Stimulated activated naive B cell treated with anti-CD40 and anti-IgM and Interleukin-4, amounts not matched to agents 10 μg/mL and 1 μg/mL and 100 μg/mL, for 72 hours (primary cell): ENCODE results near the gene NFKBIZ.

ENCODE experiments used
- ATAC-seq, 2 donors: fragments of 150-1000 bp; cut with Tn5 transposase; replicated peaks; 2 replicates each; pipeline ENCODE4 v1.10.0; 2021; ENCODE audit warnings: moderate library complexity in 1 of 2
- DNase-seq: peaks from one replicate; pipeline ENCODE4 v3.0.0; 2021
- H3K27ac Mint-ChIP-seq: one replicate; pipeline ENCODE4 v1.8.0; 2022; ENCODE audit warnings: mild to moderate bottlenecking, mixed read lengths
- H3K27me3 Mint-ChIP-seq, 2 donors: one replicate each; pipeline ENCODE4 v1.8.0; 2022; ENCODE audit warnings: mixed read lengths in 2 of 2
- H3K36me3 Mint-ChIP-seq, 2 donors: one replicate each; pipeline ENCODE4 v1.8.0; 2022; ENCODE audit warnings: mixed read lengths in 2 of 2, mild to moderate bottlenecking in 1 of 2
- H3K4me1 Mint-ChIP-seq, 2 donors: one replicate each; pipeline ENCODE4 v1.8.0; 2022; ENCODE audit warnings: mixed read lengths in 2 of 2, mild to moderate bottlenecking in 1 of 2
- H3K4me3 Mint-ChIP-seq, 2 donors: one replicate each; pipeline ENCODE4 v1.8.0; 2022; ENCODE audit warnings: mild to moderate bottlenecking in 2 of 2, mixed read lengths in 2 of 2, moderate library complexity in 1 of 2
- H3K9me3 Mint-ChIP-seq, 2 donors: one replicate each; pipeline ENCODE4 v1.8.0; 2022; ENCODE audit warnings: mixed read lengths in 2 of 2, mild to moderate bottlenecking in 1 of 2

Gene NFKBIZ

DNA sequence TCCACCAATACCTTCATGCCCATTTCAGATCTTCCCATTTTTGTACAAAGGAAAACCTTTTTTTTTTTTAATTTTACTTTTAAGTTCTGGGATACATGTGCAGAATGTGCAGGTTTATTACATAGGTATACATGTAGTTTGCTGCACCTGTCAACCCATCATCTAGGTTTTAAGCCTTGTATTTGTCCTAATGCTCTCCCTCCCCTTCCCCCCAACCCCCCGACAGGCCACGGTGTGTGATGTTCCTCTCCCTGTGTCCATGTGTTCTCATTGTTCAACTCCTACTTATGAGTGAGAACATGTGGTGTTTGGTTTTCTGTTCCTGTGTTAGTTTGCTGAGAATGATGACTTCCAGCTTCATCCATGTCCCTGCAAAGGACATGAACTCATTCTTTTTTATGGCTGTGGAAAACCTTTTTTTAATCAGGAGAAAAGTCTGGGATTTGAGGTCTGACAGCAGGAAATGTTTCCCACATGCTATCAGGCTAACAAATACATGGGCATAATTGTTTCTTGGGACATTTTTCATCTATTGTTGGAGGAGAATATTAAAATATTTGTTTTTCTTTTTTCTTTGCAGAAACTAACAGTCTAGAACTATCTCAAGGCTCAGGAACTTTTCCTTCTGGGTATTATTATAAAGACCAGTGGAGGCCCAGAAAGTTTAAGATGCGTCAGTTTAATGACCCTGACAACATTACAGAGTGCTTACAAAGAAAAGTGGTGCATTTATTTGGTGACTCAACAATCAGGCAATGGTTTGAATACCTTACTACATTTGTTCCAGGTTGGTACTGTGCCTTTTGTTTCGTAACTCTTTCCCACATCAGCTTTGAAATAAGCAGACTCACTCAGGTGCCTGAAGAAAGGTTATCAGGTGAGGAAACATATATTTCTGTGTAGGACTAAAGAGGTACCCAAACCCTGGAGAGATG lies 32.8 kb upstream of the NFKBIZ start:
- Mint-ChIP-seq H3K4me3 (no peak overlapping the region), H3K36me3 (peaks cover 17 to 36% of the 10 kb centered on the region in 2 donors), H3K9me3 (peaks cover 0 to 3% of the 10 kb centered on the region in 2 donors), H3K27me3 (no peaks in the 10 kb centered on the region), H3K4me1 (peaks cover 36 to 63% of the 10 kb centered on the region in 2 donors), H3K27ac (peak overlapping the region; percentile 47)
- no peak for ATAC-seq
- DNase-seq: no peak

DNA sequence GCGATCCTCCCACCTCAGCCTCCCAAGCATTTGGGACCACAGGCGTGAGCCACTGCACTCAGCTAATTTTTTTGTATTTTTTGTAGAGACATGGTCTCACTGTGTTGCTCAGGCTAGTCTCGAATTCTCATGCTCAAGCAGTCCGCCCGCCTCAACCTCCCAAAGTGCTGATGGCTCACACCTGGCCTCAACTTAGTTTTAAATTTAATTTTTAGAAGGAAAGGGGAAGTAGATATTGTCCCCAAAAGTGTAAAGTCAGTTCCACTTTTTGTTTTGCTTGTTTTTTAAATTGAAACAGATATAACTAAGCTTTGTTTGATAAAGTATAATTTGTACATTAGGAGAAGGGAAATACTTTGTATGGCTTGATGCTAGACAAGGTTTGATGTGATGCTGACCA lies 31.3 kb upstream of the NFKBIZ start:
- DNase-seq: no peak
- Mint-ChIP-seq H3K4me1 (peaks cover 37 to 73% of the 10 kb centered on the region in 2 donors), H3K36me3 (peaks cover 28 to 48% of the 10 kb centered on the region in 2 donors), H3K27ac (peak overlapping the region; percentile 87), H3K4me3 (peak overlapping the region; percentile 6 to 62), H3K9me3 (peaks cover 0 to 7% of the 10 kb centered on the region in 2 donors), H3K27me3 (no peaks in the 10 kb centered on the region)
- ATAC-seq: peak in 1 of 2 donors; percentile 28

DNA sequence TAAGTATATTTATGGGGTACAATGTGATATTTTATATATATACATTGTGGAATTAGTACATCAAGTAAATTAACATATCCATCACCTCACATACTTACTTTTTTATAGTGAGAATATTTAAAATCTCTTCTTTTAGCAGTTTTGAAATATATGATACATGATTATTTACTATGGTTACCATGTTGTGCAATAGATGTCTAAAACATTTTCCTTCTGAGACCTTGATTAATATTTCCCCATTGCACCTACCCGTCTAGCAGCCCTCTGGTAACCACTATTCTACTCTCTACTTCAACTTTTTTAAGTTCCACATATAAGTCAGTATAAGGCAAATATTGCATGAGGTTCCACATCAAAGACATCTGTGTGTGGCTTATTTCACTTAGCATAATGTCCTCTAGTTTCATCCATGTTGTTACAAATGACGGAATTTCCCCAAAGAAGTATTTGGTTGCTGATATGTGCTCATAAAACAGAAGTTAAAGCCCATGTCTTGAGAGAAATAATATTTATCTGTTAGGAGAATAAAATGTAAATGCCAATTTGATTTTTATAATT lies 29.6 kb upstream of the NFKBIZ start:
- H3K27ac Mint-ChIP-seq: no peak overlapping the region
- ATAC-seq (peak; percentile 84 to 87), DNase-seq (no peak)
- H3K27me3 Mint-ChIP-seq: no peaks in the 10 kb centered on the region
- peaks cover 35 to 64% of the 10 kb centered on the region in 2 donors for H3K4me1 Mint-ChIP-seq
- H3K9me3 Mint-ChIP-seq: peaks cover 0 to 7% of the 10 kb centered on the region in 2 donors
- H3K4me3 Mint-ChIP-seq: peak overlapping the region in 1 of 2 donors; percentile 6
- peaks cover 36 to 50% of the 10 kb centered on the region in 2 donors for H3K36me3 Mint-ChIP-seq

DNA sequence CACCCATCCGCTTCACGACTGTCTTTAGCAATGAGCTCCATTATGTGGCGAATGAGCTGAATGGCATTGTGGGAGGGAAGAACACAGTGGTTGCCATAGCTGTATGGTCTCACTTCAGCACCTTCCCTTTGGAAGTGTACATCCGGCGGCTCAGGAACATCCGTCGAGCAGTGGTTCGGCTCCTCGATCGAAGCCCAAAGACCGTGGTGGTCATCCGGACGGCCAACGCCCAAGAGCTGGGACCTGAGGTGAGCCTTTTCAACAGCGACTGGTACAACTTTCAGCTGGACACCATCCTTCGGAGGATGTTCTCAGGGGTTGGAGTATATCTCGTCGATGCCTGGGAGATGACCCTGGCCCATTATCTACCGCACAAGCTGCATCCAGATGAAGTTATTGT lies 27.8 kb upstream of the NFKBIZ start:
- Mint-ChIP-seq H3K4me3 (no peak overlapping the region), H3K9me3 (peaks cover 0 to 7% of the 10 kb centered on the region in 2 donors), H3K36me3 (peaks cover 40 to 49% of the 10 kb centered on the region in 2 donors), H3K27me3 (no peaks in the 10 kb centered on the region), H3K4me1 (peaks cover 34 to 58% of the 10 kb centered on the region in 2 donors), H3K27ac (no peak overlapping the region)
- no peak for ATAC-seq
- DNase-seq: no peak

DNA sequence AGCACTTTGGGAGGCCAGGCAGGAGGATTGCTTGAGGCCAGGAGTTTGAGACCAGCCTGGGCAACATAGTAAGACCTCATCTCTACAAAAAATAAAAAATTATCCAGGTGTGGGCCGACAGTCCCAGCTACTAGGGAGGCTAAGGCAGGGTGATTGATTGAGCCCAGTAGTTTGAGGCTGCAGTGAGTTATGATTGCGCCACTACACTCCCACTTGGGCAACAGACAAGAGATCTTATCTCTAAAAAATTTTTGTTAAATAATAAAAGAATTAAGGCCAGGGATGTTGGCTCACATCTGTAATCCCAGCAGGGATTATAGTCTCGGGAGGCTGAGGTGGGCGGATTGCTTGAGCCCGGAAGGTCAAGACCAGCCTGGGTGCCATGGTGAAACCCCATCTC lies 25.8 kb upstream of the NFKBIZ start:
- H3K27me3 Mint-ChIP-seq: no peaks in the 10 kb centered on the region
- peaks cover 0 to 7% of the 10 kb centered on the region in 2 donors for H3K9me3 Mint-ChIP-seq
- peak overlapping the region; percentile 62 for H3K27ac Mint-ChIP-seq
- ATAC-seq (no peak), DNase-seq (no peak)
- peaks cover 38 to 44% of the 10 kb centered on the region in 2 donors for H3K36me3 Mint-ChIP-seq
- peaks cover 28 to 40% of the 10 kb centered on the region in 2 donors for H3K4me1 Mint-ChIP-seq
- H3K4me3 Mint-ChIP-seq: peak overlapping the region in 1 of 2 donors; percentile 35

DNA sequence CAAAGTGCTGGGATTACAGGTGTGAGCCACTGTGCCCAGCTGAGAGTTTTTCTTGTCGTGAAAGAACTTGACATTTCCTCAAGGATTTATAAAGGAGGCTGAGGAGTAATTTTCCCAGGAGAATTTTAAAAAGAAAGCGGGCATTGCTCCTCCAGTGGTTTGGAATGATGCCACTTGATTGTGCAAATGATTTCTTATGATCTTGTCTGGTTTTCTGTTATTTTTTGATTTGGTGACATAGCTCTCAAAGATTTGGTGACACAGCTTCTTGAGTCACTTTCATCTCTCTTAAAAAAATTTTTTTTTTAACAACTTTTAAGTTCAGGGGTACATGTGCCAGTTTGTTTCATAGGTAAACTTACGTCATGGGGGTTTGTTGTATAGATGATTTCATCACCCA lies 24.6 kb upstream of the NFKBIZ start:
- DNase-seq (no peak), ATAC-seq (no peak)
- Mint-ChIP-seq H3K27me3 (no peaks in the 10 kb centered on the region), H3K27ac (peak overlapping the region; percentile 69), H3K4me3 (no peak overlapping the region), H3K4me1 (peaks cover 27 to 38% of the 10 kb centered on the region in 2 donors), H3K9me3 (peaks cover 0 to 7% of the 10 kb centered on the region in 2 donors), H3K36me3 (peaks cover 43 to 48% of the 10 kb centered on the region in 2 donors)

- DNase-seq: no peak
- peak overlapping the region; percentile 80 to 87 for H3K4me3 Mint-ChIP-seq
- peak in 1 of 2 donors; percentile 13 for ATAC-seq
Measured at GRCh38 chr3:101825904-101826445, 23.3 kb upstream of the NFKBIZ start.

DNA sequence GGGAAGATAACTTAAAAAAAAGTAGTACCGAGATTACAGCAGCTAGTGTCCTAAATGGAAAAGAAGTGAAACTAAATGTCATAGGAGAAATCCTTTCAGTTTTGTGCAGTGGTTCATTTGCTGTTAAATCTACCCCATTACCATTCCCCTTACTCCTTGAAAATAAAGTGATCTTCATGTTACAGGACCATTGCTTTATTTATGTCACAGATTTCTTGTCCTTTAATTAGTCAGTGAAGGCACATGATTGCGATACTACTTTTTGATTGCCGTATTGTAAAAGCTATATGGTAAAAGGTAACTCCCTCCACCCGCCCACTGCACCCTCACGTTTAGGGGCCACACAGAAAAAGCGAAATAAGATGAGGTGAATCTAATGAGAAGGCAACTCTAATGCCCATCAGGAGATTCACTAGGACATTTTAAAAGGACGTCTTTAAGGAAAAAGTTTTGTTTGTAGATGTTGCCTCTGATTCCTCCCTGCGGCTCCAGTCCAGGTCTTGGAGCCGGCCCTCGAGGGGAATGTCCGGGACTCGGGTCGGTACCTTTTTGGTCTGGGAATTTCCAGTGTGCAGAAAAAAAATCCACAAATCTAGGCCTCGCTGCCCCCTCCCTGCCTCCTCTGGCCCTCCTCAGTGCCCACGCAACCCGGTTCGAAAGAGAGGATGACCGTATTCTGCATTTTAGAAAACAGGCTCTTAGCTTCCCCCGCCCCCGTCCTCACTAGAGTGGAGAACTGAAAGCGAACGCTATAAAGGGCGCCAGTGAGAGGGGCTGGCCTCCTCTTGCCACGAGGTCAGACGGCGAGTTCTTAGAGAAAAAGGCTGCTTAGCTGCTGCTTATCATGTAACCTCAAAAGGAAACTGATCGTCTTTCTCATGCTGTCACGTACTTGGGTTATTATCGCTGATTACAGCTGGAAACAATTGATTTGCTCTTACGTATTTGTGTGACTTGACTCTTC lies 21.8 kb upstream of the NFKBIZ start:
- ATAC-seq (peak; percentile 91 to 93), DNase-seq (peak; percentile 97)
- H3K27ac Mint-ChIP-seq: peak overlapping the region; percentile 99
- no peaks in the 10 kb centered on the region for H3K9me3 Mint-ChIP-seq
- peak overlapping the region; percentile 85 to 96 for H3K4me3 Mint-ChIP-seq
- H3K4me1 Mint-ChIP-seq: peaks cover 32 to 45% of the 10 kb centered on the region in 2 donors
- peaks cover 42 to 49% of the 10 kb centered on the region in 2 donors for H3K36me3 Mint-ChIP-seq
- no peaks in the 10 kb centered on the region for H3K27me3 Mint-ChIP-seq

More at GRCh38 chr3:101825904-101826445, 23.3 kb upstream of the NFKBIZ start:
- Mint-ChIP-seq H3K27me3 (no peaks in the 10 kb centered on the region), H3K9me3 (peaks cover 0 to 4% of the 10 kb centered on the region in 2 donors), H3K36me3 (peaks cover 44 to 48% of the 10 kb centered on the region in 2 donors), H3K27ac (peak overlapping the region; percentile 99), H3K4me1 (peaks cover 26 to 37% of the 10 kb centered on the region in 2 donors)

DNA sequence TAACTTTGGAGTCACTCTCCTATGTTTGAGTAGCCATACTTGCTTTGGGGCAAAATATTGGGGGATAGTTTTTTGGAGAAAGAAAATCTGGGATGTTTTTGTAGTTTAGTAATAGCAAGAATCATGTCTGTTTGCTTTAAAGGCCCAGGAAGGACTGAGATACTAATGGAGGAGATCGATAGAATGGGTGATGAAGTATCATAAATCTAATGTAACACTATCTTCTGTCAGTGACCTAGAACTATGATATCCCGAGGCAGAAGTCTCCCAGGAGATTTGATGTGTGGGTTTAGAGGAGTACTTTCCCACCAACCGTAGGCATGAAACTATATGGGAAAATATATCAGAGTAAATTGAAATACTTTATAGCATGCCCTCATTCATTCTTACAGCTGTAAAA lies 21.0 kb upstream of the NFKBIZ start:
- ATAC-seq: no peak
- peaks cover 38 to 50% of the 10 kb centered on the region in 2 donors for H3K4me1 Mint-ChIP-seq
- H3K4me3 Mint-ChIP-seq: peak overlapping the region; percentile 85 to 96
- no peak for DNase-seq
- no peaks in the 10 kb centered on the region for H3K27me3 Mint-ChIP-seq
- peak overlapping the region; percentile 99 for H3K27ac Mint-ChIP-seq
- H3K9me3 Mint-ChIP-seq: no peaks in the 10 kb centered on the region
- peaks cover 48 to 55% of the 10 kb centered on the region in 2 donors for H3K36me3 Mint-ChIP-seq

DNA sequence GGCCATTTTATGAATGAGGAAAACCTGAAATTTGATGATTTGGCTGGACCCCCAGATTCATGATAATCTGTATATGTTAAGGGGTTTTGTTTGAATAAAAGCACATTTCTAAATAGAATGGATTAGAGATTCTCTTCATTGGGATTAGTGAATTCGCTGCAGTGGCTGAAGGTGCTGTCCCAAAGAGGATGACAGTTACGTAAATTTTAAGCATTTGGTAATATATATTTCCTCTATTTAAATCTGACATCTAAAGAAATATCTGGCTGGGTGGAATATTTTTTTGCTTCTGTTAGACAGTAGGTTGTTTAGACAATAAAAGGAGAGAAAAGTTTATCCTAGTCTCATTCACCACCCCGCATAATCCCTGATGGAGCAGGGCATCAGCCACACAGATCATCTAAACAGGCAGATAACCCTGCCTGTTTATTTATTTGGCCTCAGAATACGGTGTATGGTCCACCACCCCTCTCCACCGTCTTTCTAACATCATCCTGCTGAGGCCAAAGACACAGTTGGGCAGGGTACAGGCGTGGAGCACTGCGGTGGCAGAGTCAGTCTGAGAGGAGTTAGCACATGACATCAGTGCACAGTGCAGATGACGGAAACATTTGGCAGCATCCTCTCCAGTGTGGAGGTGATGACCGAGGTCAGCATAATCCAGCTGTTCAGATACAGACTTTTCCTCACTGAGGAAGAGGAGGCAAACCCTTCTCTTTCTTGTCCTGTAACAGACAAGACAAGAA lies 20.4 kb upstream of the NFKBIZ start:
- H3K27me3 Mint-ChIP-seq: no peaks in the 10 kb centered on the region
- peak; percentile 35 to 43 for ATAC-seq
- H3K4me3 Mint-ChIP-seq: peak overlapping the region; percentile 85 to 96
- DNase-seq: peak; percentile 39
- peaks cover 48 to 61% of the 10 kb centered on the region in 2 donors for H3K36me3 Mint-ChIP-seq
- H3K9me3 Mint-ChIP-seq: no peaks in the 10 kb centered on the region
- H3K27ac Mint-ChIP-seq: peak overlapping the region; percentile 99
- peaks cover 42 to 56% of the 10 kb centered on the region in 2 donors for H3K4me1 Mint-ChIP-seq

- Mint-ChIP-seq H3K9me3 (no peaks in the 10 kb centered on the region), H3K27me3 (no peaks in the 10 kb centered on the region), H3K4me1 (peaks cover 47 to 62% of the 10 kb centered on the region in 2 donors), H3K36me3 (peaks cover 52 to 67% of the 10 kb centered on the region in 2 donors), H3K4me3 (peak overlapping the region; percentile 85 to 96), H3K27ac (peak overlapping the region; percentile 99)
- ATAC-seq (peak; percentile 5 to 15), DNase-seq (no peak)
Measured at GRCh38 chr3:101829437-101829830, 19.9 kb upstream of the NFKBIZ start.

DNA sequence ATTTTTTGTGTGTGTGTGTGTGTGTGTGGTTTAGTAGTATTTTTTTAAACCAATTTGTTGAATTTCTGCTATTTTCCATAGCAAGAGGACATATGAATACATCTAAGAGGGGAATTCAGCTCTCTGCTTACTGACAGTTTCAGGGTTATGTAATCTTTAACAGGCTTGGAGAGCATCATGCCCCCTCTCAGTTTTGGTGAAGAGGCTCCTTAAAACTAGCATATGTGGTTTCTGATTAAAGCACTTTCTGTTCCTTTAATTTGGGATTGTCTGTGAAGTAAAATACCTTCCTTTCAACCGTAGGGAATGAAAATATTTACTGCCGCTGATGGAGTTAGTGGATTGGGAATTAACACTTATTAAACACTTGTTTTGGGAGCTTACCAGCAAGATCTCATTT lies 19.4 kb upstream of the NFKBIZ start:
- Mint-ChIP-seq H3K9me3 (peaks cover 0 to 2% of the 10 kb centered on the region in 2 donors), H3K27me3 (no peaks in the 10 kb centered on the region), H3K27ac (peak overlapping the region; percentile 99), H3K4me1 (peaks cover 48 to 66% of the 10 kb centered on the region in 2 donors), H3K4me3 (peak overlapping the region; percentile 85 to 96), H3K36me3 (peaks cover 55 to 68% of the 10 kb centered on the region in 2 donors)
- DNase-seq (no peak), ATAC-seq (no peak)
